GM10847 (cell line): ENCODE data around the gene HNRNPU.

Experiments
- POLR2A ChIP-seq: IDR thresholded peaks from 2 replicates; pipeline ENCODE4 v1.6.1; 2011; ENCODE audit not compliant: insufficient read length; ENCODE audit errors: extremely low read depth

HNRNPU gene

DNA sequence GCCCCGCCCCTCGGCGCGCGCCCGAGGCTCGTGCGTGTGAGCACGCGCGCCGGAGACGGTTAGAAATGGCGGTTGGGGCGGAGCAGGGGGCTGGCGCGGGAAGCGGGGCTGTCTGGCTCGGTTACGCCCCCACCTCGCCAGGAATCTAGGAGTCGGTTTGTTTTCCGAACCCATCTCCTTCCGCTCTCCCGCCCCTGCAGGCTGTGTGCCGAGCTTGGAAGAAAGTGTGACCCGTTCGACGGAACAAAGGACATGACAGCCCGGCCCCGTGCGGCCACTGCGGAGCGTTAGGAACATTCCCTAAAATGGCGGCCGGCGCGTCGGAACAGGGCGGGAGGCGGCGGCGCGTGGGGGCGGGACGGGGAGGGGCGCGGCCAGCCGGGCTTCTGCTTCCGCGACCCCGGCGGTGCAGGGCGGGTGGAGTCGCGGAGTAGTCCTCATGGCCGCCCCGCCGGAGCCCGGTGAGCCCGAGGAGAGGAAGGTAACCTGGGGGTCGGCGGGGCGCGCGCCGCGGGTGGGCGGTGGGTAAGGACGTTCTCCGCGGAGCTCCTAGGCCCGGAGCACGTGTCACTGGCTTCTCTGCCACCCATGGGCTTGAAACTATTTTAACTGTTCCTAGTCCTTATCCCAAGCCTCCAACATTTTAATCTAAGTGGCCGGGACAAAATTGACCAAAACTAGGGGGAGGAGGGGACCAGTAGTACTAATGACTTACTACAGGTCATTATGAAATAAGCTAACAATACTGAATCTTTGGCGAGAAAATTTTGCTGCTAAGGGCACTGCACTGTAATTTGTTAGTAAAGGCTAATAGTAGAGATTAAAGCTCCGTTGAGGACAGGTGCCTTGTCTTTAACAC lies 28.8 kb downstream of the HNRNPU start, which contains the start of gene COX20:
Gene COX20 (plus strand): TSS at position 383 of the 859 bp plus-strand sequence. CDS start 57 bp downstream, at position 440.
- TF ChIP-seq POLR2A: peak; percentile 86

DNA sequence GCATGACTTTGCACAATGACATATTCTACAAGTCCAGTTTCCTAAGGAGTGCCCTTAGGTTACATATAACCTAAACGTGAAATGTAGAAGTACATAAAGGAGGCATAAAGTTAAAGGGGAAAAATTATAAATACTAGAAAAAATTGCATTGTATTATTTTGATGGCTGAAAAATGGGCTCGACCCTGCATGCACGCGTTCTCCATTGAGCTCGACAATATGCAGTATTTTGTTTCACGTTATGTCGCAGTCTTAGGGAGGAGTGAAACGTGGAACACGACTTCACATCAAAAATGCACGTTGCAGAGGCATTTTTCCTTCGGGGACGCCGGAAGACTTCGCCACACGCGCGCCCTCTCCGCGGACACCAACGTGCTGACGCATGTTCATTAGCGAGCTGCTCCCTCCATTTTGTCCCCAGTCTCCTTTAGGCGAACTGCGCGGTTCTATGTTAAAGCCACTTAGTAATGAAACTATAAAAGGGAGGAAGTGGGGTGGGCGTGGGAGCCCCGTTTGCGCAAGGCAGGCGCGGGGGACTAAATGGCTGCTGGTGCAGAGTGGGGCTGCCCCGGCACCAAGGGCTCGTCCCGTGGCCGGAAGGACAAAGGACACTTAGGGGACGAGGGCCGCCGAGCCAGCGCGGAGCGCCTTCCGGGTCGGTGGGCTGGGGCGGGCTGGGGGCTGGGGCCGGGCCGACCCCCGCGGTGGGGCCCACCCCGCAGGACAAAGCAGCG lies 29.6 kb downstream of the HNRNPU start:
- peak; percentile 66 for TF ChIP-seq POLR2A

- TF ChIP-seq POLR2A: no peak
Observed at GRCh38 chr1:244833734-244834542, 30.4 kb downstream of the HNRNPU start.

- no peak for TF ChIP-seq POLR2A
Observed at GRCh38 chr1:244830639-244831038, 33.7 kb downstream of the HNRNPU start.

GRCh38 chr1:244826712-244827111 lies 37.6 kb downstream of the HNRNPU start:
- no peak for TF ChIP-seq POLR2A

- no peak for TF ChIP-seq POLR2A
Observed at GRCh38 chr1:244822878-244823277, 41.5 kb downstream of the HNRNPU start.

- TF ChIP-seq POLR2A: no peak
Observed at GRCh38 chr1:244821134-244821533, 43.2 kb downstream of the HNRNPU start.

DNA sequence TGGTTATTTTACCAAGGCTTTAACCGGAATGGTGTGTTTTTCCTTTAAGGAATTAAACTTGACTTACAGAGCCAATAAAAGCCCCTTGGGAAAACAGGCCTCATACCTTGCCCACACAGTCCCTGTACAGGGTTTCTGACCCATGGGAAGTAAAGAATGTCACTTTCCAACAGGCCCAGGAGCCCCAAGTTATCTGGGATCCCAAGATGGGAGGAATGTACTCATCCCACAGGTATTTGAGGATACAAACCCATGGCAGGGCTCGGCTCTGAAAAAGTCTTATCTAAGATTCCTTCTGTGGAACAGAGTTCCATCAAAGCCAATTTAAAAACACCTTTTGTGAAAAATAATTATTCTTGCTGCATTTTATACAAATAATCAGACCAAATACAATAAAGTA lies 44.2 kb downstream of the HNRNPU start:
- TF ChIP-seq POLR2A: no peak

GRCh38 chr1:244817415-244817894 lies 46.9 kb downstream of the HNRNPU start:
- TF ChIP-seq POLR2A: no peak

DNA sequence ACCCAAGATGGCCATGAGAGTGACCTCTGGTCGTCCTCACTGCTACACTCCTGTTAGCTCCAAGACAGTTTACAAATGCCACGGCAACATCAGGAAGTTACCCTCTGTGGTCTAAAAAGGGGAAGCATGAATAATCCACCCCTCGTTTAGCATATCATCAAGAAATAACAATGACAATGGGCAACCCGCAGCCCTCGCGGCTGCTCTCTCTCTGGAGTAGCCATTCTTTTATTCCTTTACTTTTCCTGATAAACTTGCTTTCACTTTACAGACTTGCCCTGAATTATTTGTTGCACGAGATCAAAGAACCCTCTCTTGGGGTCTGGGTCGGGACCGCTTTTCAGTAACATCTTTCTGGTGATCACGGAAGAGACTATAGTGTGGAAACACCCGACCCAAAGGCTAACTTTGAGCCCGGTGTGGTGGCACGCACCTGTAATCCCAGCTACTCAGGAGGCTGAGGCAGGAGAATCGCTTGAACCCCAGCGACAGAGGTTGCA lies 48.7 kb downstream of the HNRNPU start:
- TF ChIP-seq POLR2A: no peak

GRCh38 chr1:244813327-244813726 lies 51.0 kb downstream of the HNRNPU start:
- no peak for TF ChIP-seq POLR2A

DNA sequence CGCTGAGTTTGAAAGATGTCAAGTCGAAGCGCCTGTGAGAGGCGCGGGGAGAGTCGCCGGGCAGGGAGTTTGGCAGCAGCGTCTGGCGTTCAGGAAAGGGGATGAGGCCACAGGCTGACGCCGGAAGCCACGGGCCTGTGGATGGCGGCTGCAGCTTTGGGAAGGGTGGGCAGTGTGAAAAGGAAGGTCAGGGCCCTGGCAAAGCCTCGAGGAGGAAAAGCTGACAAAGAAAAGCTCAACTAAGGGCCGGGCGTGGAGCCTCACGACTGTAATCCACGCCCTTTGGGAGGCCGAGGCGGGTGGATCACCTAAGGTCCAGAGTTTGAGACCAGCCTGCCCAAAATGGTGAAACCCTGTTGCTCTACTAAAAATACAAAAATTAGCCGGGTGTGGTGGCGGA lies 54.1 kb downstream of the HNRNPU start:
- no peak for TF ChIP-seq POLR2A

DNA sequence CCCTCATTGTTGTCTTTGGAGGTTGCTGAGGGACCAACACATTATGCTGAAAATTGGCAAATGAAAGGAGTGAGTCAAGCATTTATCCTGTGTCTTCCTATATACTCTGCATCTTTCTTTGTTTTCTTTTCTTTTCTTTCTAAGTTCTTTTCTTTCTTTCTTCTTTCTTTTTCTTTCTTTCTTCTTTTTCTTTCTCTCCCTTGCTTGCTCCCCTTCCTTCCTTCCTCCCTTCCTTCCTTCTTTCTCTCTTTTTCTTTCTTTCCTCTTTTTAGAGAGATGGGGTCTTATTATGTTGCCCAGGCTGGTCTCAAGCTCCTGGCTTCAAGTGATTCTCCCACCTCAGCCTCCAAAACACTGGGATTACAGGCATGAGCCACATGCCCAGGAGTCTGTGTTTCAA lies 57.2 kb downstream of the HNRNPU start:
- TF ChIP-seq POLR2A: no peak

GRCh38 chr1:244804841-244805240 lies 59.5 kb downstream of the HNRNPU start:
- no peak for TF ChIP-seq POLR2A

GRCh38 chr1:244802556-244803239 lies 61.6 kb downstream of the HNRNPU start:
- TF ChIP-seq POLR2A: no peak

GRCh38 chr1:244802041-244802440 lies 62.3 kb downstream of the HNRNPU start:
- no peak for TF ChIP-seq POLR2A
